GM21360 (cell line): ENCODE data around the gene TSEN34.
"Not testable (repeated sequence)": the region's sequence is repeated elsewhere in the genome, so short reads cannot be mapped to it uniquely, and the experiment has no call there.

Source experiments
- ATAC-seq: cut with Tn5 transposase; IDR thresholded peaks from one replicate; pipeline ENCODE4 v1.9.1; 2021; ENCODE audit warnings: mild to moderate bottlenecking, moderate library complexity; ENCODE audit not compliant: unreplicated experiment

Gene TSEN34

DNA sequence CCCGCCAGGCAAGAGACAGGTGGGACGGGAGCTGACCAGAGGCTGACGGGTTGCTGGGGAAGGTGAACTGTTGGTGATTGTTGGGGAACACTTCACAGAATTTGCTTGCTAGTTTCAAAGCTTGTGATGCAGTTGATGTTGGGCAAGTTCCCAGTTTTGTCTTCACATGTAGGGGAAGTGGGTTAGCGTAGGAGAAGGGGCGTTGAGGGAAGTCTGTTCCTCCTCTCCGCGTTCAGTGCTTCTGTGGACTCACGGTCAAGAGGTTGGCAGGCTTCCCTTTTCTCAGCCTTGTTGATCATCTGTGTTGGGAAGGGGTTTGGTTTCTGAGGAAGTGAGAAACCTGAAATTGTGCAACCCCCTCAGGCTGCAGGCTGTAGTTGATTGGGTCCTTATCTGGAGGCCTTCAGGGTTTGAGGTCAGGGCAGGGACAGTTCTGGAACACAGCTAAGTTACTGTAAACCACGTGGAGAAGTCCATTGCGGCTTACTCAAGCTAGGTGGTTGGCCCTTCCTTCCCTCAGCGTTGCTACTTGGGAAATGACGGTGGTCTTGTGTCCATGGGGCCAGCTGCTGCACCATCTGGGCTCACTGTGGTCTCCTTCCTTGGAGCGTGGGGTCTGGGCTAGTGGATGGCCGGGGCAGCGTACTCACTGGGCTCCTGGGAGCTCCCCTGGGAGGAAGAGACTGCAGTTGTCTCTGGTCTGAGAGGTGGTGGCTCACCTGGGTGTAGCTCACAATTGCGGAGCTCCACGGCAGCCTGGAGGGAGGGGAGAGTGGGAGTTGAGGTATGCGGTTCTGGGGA, 17.1 kb downstream of the TSEN34 start:
- peak; percentile 49 for ATAC-seq

DNA sequence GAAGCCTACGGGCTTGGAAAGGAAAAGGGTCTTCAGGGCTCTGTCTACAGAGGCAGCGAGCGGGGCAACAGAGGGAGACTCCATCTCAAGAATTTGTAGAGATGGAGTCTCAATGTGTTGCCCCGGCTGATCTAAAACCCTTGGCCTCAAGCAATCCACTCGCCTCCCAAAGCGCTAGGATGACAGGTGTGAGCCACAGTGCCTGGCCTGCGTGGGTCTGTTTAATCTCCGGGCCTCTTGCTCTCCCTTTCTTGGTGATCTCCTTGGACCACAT, 17.6 kb downstream of the TSEN34 start:
- no peak for ATAC-seq

DNA sequence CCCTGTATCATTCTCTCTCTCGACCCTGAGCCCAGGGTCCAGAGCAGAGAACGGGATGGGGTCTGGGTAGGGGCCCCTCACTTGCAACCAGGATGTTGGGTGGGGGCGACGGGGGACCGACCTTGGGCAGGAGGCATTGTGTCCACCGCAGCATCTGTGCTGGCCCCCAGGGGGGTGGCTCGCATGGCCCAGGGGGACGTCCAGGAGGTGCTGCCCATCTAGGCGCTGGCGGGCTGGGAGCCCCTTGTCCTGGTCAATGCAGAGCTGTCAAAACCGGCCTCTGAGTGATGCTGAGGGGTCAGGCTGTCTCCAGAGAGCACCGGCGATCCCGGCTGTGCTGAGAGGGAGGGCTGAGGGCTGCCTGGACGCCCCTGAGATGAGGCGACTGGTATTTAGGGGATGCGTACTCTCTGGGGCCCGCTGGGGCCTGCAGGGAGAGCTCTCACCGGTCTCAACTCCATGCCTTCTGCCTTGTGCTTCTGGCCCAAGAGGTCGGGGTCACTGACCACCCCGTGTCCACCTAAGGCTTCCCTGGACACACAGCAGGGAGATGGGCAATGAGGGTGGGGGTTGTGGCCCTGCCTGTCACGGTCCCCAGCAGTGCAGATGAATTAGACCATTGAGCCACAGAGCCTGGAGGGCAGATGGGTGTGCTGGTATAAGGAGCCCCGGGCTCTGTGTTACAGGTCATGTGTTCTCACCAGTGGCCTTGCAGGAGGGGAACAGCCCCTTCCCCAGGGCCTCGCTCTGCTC, 18.1 kb downstream of the TSEN34 start:
- ATAC-seq: no peak

DNA sequence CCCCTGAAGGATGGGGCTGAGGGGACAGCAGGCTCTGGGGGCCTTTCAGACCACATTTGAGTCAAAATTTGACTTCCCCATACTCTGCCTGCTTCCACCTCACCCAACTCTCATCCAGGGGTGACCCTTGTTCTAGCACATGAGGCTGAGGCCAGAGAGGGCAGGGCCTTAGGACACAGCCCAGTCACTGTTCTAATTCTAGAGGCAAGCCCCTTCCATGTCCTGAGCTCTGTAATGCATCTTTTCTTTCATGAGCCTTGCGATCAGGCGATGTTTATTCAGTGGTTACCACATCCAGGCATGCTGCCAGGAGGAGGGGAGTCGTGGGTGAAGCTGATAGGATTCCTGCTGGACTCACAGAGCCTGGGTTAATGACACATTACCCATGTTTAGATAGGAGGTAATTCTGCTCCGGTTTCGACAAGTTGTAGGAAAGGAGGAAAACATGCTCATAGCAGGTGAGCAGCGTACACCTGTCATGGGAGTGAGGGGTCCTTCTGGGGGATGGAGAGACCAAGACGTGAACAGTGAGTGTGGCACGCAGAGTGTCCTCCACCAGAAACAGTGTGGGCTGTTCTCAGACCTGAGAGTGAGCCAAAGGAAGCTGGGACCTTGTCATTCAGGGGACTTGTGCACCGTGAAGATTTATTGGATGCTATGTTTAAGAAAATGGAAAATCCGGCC, 18.8 kb downstream of the TSEN34 start:
- no peak for ATAC-seq

DNA sequence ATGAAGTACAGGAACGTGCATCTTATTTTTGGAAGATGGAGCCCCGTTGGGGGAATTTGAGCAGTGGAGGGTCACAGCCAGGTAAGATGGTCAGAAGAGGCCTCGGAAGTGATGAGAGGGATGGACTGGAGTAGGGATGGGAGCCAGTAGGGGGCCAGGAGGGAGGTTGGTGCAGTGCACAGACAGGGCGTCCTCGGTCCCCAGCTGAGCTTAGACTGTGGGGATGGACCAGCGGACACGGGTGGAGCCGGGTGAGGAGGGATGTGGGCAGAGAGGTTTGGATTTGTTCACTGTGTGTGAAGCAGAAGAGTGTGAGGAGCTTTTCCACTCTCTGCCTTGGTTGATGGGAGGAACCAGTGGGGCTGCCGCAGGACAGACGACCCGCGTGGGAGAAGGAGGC, 20.1 kb downstream of the TSEN34 start:
- ATAC-seq: no peak

DNA sequence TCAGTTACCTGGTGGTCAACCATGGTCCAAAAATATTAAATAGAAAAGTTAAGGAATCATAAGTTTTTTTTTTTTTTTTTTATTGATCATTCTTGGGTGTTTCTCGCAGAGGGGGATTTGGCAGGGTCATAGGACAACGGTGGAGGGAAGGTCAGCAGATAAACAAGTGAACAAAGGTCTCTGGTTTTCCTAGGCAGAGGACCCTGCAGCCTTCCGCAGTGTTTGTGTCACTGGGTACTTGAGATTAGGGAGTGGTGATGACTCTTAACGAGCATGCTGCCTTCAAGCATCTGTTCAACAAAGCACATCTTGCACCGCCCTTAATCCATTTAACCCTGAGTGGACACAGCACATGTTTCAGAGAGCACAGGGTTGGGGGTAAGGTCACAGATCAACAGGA, 23.1 kb downstream of the TSEN34 start:
- ATAC-seq: not testable (repeated sequence)

DNA sequence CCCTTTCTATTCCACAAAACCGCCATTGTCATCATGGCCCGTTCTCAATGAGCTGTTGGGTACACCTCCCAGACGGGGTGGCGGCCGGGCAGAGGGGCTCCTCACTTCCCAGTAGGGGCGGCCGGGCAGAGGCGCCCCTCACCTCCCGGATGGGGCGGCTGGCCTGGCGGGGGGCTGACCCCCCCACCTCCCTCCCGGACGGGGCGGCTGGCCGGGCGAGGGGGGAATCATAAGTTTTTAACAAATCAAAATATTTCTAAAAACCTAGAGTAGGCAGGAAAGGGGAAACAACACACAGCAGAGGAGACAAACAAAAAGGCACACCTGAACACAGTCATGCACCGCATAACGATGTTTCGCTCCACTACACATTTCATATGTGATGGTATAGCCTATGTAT, 23.6 kb downstream of the TSEN34 start:
- not testable (repeated sequence) for ATAC-seq

DNA sequence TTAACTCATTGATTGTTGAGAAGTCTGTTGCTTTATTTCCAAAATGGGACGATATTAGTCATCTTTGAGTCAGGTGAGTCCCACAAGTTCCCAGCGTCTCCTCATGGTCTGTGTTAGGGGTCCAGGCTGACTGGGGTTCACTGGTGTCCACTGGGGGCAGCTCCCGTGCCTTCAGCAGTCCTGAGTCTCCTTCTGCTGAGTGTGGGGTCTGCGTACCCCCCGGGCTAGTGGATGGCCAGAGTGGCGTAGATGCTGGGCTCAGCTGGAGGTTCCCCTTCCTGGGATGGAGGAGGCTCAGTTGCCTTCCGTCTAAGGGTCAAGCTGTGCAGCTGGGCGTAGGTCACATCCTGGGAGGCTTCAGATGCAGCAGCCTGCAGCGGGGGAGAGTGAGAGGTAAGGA, 25.8 kb downstream of the TSEN34 start:
- ATAC-seq: no peak

DNA sequence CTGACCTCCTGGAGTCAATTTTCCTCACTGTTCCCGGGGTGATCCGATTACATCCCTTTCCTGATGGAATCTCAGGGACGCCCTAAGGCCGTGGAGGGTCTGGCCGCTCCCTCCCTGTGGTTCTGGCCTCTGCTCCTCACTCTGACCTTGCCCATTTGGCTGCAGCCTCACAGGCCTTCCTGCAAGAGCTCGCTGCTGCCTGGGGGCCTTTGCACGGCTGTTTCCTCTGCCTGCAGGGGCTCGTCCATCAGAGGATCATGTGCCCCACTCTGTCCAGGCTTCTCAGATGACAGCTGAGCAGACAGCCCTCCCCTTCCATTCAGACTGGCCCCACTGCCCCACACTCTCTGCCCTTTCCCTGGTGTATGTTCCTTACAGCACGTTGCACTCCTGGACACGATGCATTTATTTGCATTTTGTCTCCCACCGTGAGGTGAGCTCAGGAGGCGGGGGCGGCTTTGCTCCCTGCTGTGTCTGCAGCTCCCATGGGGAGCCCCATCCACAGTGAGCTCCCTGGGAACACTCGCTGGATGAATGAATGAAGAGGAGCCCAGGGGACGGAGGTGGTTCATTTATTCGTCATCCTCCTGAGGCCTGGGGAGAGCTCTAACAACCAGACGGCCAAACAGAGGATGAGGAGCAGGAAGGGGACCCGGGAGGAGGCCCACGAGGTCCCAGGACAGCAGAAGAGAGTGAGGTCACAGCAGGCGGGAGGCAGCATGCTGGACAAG, 26.6 kb downstream of the TSEN34 start:
- ATAC-seq: not testable (repeated sequence)

DNA sequence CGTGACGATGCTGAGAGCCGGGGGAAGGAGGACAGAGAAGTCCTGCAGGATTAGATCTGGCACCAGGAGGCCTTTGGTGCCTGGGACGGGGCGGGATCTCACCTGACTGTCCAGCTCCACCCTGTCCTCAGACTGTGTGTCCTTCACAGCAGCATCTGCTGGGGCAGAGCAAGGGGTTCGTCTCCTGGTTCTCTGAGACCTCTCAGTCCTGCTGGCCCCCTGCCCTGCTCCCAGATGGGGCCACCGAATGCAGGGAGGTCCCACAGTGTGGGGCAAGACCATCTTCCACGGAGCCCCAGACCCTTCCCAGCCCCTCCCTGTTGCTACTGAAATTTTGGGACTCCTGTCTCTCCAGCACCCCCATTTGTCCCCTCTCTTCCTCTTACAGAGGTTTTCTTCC, 27.2 kb downstream of the TSEN34 start:
- no peak for ATAC-seq

DNA sequence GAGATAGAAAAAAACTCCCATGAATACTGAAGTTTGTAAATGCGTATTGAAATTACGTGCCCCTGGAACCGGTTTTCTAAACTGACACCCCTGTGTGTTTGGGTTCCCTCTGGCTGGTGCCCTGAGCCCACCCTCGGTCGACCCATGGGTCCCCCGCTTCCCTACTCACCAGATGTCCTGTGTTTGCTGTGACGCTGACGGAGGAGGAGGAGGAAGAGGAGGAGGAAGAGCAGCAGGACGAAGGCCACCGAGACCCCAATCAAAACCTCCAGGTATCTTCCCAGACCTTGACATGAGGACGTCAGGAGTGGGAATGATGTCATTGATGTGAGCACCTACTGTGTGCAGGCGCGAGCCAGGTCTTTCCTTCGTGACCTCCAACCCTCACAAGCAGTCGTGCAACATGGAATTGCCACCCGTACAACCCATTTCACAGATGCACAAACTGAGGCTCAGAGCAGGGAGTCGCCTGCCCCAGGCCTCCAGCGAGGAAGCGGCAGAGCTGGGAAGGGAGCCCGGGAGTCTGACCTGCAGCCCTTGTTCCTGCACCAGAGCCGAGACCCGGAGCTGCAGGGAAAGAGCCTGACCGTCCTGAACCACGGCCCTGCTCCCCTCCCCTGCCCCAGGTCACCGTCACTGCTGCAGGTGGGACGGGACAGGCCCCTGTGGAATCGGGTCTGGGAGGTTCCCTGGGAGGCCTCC, 28.0 kb downstream of the TSEN34 start:
- no peak for ATAC-seq

DNA sequence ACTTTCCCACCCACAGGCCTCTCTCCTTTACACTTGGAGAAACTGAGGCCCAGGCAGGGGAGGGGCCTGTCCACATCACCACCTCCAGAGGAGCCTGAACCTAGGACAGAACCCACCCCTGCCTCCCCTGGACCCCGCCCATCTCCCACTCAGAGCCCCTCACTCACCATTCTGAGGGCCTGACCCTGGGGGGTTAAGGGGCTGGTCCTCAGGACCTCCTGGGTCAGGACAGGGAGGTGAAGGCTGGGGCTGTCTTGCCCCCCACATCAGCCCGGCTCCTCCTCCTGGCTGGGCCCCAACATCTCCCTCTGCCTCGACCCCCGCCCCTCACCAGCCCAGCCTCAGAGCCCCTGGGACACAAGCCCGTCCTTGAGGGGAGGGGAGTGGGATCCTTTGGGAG, 28.6 kb downstream of the TSEN34 start:
- not testable (repeated sequence) for ATAC-seq

DNA sequence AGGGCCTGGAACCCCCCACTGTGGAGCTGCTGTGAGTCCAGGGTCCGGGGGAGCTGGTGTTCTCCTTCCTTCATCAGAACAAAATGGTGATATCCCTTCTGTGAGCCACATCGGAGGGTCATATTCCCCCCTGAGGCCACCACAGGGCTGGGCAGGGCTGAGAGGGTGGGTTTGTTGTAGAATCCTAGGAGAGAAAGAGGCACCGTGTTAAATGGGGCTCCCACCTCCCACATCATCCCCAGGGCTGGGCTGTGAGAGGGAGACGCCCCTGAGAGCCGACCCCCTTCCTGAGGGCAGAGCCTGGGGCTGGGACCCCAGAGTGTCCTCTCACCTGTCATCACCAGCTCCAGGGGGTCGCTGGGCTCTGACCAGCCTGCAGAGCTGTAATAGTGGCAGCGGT, 30.8 kb downstream of the TSEN34 start:
- not testable (repeated sequence) for ATAC-seq

DNA sequence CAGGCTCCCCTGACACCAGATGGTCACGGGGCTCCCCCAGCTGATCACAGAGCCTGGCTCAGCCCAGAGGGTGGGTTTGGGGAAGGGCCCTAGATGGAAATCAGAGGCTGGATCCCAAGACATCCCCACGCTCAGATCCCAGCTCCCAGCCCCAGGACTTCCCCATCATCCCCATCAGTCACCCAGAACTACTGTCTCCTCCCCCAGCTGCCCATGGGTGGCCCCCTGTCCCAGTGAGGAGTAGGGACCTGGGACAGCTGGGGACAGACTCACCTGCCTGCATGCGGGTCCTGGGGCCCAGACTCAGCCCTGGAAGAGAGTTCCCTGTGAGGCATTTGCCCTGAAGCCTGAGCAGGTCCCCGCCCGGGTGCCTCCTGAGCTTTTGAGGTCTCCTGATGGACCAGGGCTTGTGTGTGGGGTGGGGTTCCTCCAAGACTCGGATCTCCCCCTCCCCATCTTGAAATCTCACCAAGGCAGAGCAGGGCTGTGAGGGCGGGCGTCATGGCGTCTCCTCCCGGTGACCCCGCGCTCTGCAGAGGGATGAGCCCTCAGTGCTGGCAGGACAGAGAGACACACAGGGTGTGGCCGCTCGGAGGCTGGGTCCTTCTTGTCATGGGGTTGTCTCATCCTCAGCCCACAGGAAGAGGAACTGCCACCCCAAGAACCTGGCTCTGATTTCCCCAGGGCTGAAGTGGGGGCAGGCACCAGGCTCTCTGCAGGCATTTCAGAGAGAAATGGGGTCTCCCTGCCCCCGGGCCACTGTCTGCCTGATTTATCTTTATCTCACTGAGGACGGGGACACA, 31.6 kb downstream of the TSEN34 start, which contains the start of gene LILRB3:
Gene LILRB3, minus strand, starts transcription at position 534 of the 803 bp plus-strand sequence. Its CDS starts 31 bp downstream, at position 503.
- ATAC-seq: not testable (repeated sequence)

DNA sequence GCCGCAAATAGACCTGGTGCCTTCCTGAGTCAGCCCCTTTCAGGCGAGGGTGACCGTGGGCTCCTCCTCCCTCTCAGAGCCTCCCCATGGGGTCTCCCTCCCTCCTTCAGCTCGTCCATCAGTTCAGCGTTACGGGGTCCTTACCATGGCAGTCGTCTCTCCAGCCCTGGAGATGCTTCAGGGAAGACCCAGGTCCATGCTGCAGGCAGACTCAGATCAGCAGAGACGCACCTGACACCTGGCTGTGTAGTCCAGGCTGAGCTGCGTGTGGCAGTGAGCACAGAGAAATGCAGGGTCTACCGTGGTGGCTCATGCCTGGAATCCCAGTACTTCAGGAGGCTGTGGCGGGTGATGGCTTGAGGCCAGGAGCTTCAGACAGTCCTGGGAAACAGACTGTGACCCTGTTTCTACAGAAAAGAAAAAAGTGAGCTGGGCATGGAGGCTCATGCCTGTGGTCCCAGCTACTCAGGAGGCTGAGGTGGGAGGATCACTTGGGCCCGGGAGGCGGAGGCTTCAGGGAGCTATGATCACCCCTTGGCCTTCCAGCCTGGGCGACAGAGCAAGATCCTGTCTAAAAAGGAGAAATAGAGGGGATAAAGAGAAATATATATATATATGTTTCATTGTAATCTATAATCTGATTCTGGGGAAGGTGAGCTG, 32.3 kb downstream of the TSEN34 start:
- not testable (repeated sequence) for ATAC-seq

DNA sequence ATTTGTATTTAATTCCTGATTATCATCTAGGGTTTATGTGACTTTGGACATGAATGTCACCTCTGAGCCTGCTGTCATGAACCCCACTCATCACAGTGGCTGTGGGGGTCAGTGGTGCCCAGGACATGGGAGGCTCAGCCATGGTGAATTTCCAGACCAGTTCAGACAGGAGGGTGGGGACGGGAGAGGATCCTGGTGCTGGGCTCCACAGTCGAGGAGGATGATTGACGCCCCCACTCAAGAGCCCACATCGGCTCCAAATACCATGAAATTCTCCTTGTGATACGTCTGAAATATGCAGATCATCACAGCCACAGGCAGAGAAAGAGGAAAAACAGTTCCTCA, 32.8 kb downstream of the TSEN34 start:
- ATAC-seq: not testable (repeated sequence)

DNA sequence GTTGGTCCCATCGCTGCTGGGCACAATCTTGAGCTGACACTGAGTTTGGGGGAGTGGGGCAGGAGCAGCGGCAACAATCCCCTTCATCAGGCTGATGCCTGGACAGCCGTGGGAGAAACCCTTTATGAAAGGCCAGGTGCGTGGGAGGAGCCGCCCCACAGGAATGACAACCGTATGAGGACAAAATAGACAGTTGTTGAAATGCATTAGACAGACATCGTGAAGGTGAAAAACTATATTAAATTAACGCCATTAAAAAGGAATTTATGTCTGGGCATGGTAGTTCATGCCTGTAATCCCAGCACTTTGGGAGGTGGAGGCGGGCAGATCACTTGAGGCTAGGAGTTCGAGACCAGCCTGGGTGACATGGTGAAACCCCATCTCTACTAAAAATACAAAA, 33.5 kb downstream of the TSEN34 start:
- ATAC-seq: not testable (repeated sequence)

DNA sequence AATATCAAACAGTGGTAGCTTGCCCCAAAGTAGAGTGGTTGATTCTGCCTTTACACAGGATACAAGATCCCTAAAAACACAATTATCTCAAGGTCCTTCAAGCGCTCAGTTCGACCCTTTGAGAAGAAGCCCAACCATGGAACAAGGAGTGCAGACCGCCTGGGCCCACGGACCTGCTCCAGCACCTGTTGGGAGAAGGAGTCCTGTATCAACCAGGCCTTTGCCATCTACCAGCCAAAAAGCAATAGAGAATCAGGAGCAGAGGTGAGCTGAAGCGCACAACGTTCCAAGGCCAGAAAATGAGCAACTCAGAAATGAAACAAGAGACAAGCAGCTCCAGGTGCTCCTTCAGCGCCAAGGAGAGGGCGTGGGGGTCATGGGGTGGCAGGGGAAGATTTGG, 38.0 kb downstream of the TSEN34 start:
- no peak for ATAC-seq

DNA sequence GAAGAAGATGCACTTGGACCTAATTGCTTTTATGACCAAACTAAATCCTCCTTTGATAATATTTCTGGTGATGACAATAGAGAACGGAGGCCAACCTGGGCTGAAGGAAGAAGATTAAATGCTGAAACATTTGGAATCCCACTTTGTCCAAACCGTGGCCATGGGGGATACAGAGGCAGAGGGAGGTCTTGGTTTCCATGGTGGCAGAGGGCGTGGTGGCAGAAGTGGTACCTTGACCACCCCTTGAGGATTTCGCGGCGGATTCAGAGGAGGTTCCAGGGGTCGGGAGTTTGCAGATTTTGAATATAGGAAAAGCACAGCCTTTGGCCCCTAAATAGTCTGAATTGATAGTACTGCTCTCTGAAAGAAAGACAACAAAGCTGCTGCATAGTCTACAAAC, 38.9 kb downstream of the TSEN34 start:
- ATAC-seq: no peak
